B cell (primary cell): ENCODE measurements around the gene ZNF326.

Source experiments
- EZH2 ChIP-seq: IDR thresholded peaks from 2 replicates; pipeline ENCODE4 v1.6.1; 2012; ENCODE audit warnings: borderline replicate concordance, low read depth, mild to moderate bottlenecking, moderate library complexity, low read length; ENCODE audit not compliant: insufficient read depth, poor library complexity, severe bottlenecking
- TF ChIP-seq, protein P1 (sequence below): fragments of 200-600 bp; IDR thresholded peaks from one replicate; pipeline ENCODE4 v1.8.0; 2022; ENCODE audit warnings: antibody characterized with exemption, mild to moderate bottlenecking

DNA sequence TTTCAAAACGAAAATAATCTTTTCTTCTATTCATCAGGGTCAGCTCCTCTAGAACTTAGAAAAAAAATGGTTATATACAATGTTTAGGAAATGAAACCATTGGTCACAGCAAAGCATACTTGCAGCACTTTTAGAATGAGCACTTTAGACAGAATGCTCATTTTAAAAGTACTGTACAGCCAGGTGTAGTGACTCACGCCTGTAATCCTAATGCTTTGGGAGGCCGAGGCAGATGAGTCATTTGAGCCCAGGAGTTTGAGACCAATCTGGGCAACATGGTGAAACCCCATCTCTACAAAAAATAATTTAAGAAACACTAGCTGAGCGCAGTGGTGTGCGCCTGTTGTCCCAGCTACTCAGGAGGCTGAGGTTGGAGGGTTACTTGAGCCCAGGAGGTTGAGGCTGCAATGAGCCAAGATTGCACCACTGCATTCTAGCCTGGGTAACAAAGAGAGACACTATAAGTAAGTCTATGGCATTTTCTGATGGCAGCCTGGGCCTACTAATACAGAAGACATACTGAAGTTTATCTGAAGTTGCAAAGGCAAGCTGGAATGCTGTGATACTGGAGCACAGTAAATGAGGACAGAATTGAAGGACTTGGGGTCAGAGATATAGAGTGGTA, 48.9 kb upstream of the ZNF326 start:
- TF ChIP-seq, protein P1, sequence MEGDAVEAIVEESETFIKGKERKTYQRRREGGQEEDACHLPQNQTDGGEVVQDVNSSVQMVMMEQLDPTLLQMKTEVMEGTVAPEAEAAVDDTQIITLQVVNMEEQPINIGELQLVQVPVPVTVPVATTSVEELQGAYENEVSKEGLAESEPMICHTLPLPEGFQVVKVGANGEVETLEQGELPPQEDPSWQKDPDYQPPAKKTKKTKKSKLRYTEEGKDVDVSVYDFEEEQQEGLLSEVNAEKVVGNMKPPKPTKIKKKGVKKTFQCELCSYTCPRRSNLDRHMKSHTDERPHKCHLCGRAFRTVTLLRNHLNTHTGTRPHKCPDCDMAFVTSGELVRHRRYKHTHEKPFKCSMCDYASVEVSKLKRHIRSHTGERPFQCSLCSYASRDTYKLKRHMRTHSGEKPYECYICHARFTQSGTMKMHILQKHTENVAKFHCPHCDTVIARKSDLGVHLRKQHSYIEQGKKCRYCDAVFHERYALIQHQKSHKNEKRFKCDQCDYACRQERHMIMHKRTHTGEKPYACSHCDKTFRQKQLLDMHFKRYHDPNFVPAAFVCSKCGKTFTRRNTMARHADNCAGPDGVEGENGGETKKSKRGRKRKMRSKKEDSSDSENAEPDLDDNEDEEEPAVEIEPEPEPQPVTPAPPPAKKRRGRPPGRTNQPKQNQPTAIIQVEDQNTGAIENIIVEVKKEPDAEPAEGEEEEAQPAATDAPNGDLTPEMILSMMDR, result no peak
- TF ChIP-seq EZH2, result no peak
